Activated gamma-delta T cell (primary cell): ENCODE data around the gene BSDC1.
"Not testable (repeated sequence)": the region's sequence is repeated elsewhere in the genome, so short reads cannot be mapped to it uniquely, and the experiment has no call there.

Experiments used
- DNase-seq: peaks from one replicate; lab custom pipeline; 2025; lab: John Stamatoyannopoulos, UW

The BSDC1 gene

GRCh38 chr1:32358435-32358834 is 35.8 kb downstream of the BSDC1 start:
- DNase-seq: no peak

GRCh38 chr1:32357614-32358013 is 36.6 kb downstream of the BSDC1 start:
- no peak for DNase-seq

DNA sequence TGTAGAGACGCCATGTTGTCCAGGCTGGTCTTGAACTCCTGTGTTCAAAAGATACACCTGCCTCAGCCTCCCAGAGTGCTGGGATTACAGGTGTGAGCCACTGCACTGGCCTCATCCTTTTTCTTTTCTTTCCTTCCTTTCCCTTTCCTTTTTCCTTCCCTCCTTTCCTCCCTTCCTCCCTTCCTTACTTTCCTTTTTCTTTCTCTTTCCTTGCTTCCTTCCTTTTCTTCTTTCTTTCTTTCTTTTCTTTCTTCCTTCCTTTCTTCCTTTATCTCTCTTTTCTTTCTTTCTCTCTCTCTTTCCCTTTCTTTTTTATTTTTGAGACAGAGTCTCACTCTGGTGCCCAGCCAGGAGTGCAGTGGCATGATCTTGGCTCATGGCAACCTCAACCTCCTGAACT is 37.8 kb downstream of the BSDC1 start:
- no peak for DNase-seq

DNA sequence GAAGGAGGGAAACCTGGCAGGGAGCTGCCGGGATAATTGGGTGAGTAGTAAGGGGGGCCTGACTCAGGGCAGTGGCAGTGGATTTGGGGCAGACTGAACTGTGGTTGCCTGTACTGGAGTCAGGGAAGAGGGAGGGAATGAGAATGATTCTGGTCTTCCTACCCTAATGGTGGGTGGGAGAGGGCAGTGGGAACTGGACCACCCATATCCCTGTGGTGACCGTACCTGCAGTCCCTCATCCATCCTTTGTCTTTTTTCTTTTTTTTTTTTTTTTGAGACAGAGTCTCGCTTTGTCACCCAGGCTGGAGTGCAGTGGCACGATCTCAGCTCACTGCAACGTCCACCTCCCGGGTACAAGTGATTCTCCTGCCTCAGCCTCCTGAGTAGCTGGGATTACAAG is 38.5 kb downstream of the BSDC1 start:
- not testable (repeated sequence) for DNase-seq

- DNase-seq: no peak
Observed at GRCh38 chr1:32353886-32354570, 40.2 kb downstream of the BSDC1 start.

GRCh38 chr1:32353431-32353830 is 40.8 kb downstream of the BSDC1 start:
- no peak for DNase-seq

DNA sequence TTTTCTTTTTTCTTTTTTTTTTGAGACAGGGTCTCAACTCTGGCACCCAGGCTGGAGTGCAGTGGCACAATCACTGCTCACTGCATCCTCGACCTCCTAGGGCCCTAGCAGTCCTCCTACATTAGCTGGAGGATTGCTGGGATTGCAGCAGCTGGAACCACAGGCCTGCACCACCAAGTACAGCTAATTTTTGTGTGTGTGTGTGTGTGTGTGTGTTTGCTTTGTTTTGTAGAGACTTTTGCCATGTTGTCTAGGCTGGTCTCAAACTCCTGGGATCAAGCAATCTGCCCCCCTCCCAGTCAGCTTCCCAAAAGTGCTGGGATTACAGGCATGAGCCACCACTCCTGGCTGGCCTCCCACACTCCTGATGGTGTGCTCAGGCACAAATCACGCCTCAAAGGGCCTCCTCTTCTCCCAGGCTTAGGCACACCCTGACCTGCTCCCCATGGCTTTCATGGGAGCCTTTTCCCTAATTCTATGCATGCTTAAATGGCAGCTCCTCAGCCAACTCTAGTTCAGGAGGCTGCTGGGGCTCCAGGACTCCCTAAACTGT is 41.3 kb downstream of the BSDC1 start:
- DNase-seq: no peak

DNA sequence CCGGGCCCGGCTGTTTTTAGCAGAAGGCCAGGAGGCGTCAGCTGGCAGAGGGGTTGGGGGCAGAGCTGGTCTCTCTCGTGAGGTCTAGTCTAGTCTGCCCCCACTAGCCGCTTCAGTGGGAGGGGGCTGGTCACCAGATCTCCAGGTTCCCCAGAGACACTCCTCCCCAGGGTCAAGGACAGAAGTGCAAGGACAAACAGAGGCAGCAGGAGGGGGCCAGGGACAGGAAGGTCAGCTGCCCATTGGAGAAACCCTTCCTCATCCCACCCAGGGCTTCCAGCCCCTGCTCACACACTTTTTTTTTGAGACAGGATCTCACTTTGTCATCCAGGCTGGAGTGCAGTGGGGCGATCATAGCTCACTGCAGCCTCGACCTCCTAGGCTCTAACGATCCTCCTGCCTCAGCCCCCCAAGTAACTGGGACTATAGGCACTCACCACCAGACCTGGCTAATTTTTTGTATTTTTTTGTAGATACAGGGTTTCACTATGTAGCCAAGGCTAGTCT is 41.9 kb downstream of the BSDC1 start:
- DNase-seq: no peak

- peak; percentile 79 for DNase-seq
Observed at GRCh38 chr1:32351399-32352238, 42.6 kb downstream of the BSDC1 start.

DNA sequence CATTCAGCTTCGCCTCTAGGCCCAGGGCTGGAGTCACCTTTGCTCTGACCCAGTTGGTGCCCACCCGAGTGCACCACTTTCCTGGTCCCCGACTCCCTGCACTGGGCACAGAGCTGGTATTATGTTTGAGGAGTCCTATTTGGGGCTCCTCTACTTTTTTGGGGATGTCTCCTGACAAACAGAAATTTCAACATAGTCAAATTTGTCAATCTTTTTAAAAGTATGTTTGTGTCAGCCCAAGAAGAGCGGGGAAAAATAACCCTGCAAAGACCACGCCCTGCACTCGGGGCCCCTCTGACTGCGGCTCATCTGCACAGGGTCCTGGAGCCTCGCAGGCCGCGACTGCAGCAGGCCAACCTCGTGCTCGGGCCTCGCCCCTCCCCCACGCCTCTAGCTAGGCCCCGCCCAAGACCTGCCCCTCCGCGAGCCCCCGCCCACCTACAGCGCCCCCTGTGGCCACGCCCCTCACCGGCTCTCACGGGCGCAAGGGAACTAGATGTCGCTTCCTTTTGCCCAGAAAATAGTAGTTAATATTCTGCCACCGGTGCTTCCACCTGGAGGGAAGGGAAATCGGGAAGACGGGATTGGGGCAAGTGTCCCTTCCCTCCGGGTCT is 43.3 kb downstream of the BSDC1 start:
- DNase-seq: peak; percentile 62

GRCh38 chr1:32349211-32349708 is 45.0 kb downstream of the BSDC1 start:
- no peak for DNase-seq

- DNase-seq: no peak
Observed at GRCh38 chr1:32346532-32347157, 47.6 kb downstream of the BSDC1 start.

DNA sequence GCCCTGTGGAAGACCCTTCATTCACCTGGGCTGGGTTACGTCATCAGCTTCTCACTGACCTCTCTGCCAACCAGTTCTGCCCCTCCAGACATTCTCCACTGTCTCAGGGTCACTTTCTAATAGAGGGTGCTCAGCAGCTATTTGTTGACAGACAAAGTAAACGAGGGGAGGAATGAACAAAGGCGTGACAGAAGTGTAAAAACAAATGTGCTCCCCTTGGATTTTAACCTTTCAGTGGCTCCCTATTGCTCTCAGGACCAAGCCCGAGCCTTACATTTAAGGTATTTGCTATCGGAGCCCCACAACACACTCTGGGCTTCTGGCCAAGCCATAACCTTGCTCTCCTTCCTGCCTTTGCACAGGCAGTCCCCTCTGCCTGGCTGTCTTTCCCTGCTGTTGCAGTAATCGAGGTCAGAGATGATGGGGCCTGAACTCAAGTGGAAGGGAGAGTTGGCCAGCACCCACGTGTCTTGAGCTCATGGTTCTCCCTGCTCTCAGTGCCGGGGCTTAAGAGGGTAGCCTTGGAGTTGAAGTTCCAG is 48.9 kb downstream of the BSDC1 start:
- DNase-seq: no peak

DNA sequence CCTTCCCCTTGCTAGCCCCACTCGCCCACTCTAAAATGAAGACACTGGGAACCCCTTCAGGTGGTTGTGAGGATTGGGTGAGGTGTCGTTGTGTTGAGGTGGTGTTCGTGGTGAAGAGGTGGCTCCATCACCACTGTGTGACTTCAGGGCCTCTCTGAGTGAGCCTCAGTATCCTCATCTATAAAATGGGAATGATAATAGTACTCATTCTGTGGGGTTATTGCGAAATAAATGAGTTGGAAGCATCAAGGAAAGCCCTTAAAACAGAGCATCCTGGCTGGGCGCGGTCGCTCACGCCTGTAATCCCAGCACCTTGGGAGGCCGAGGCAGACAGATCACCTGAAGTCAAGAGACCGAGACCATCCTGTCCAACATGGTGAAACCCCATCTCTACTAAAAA is 51.5 kb downstream of the BSDC1 start:
- no peak for DNase-seq

DNA sequence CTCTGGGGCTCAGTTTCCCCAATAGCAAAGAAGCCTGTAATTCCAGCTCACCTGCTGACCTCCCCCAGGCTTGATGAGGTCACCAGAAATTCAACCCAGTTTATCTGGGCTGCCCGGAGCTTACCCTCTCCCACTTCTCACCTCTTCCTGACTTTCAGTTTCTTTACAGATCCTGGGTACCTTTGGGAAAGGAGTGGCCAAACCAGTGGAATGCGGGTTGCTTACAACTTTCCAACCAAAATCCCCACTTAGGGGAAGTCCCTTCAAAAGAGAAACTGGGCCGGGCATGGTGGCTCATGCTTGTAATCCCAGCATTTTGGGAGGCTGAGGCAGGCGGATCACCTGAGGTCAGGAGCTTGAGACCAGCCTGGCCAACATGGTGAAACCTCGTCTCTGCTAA is 52.3 kb downstream of the BSDC1 start:
- DNase-seq: no peak

- DNase-seq: no peak
Observed at GRCh38 chr1:32341186-32341757, 53.0 kb downstream of the BSDC1 start.

GRCh38 chr1:32339363-32339978 is 54.8 kb downstream of the BSDC1 start:
- no peak for DNase-seq

DNA sequence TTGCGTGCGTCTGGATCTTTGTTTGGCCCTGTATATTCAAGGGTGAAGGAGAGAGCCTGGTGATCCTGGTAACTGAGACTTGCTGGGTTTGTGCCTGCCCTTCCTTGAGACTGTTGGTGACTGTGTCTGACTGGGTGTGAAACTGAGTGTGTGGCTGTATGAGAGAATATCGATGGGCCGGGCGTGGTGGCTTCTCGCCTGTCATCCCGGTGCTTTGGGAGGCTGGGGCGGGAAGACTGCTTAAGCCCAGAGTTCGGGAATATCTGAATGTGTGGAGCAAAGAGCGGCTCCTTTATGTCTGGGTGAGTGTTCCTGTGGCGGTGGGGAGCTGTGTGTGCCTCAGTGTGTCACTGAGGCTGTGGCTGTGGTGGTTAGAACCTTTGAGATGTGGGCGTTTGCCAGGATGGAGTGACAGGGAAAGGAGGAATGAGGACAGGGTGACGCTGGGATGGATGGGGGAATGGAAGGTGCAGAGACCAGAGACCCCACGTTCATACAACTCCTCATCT is 55.5 kb downstream of the BSDC1 start:
- DNase-seq: no peak

DNA sequence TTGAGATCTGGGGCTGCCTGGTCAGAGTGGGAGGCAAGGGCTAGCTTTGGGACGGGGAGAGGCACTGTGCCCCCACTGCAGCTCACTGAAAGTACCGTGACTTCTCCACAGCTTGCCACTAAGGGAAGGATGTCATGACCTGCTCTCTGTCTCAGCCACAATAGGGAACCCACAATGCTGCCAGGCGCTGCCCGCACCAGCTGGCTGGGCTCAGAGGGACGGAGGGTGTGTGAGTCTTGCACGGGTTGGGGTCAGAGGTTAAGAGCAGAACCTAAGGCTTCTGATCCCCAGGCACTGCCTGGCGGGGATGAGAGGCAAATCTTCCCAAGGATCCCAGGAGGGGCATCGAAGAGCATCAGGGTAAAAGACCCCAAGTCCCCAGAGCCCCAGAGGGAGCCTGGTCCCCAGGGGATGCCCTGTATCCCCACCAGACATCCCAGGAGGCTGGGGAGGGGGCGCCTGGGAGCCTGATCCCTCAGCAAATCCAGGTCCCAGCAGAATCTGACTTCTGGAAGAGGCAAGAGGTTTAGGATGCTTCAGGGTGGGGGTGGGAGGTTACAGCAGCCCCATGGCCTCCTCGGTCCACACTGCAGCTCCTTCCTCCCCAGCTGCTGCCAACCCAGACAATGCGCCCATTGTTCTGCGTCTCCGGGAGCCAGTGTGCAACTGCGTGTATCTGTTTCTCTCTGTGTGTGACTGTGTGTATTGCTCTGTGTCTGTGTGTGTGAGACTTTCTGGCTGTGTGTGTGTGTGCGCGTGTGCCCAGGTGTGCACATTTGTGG is 56.2 kb downstream of the BSDC1 start:
- peak; percentile 15 for DNase-seq
